HepG2 (cell line): ENCODE measurements around the gene ZNF526. TPM values are rescaled to one million over a fixed set of nuclear protein-coding genes. Genes with fewer than 3 reads are reported as not detected.

ENCODE experiments used
- BRF2 ChIP-seq: sonication (generic); formaldehyde crosslinking; IDR thresholded peaks from 2 replicates; pipeline ENCODE4 v1.8.1; 2022; ENCODE audit warnings: mild to moderate bottlenecking, missing genetic modification reagents
- CAMTA2 ChIP-seq: sonication (generic); formaldehyde crosslinking; IDR thresholded peaks from 2 replicates; pipeline ENCODE4 v1.4.0; 2020; ENCODE audit warnings: mild to moderate bottlenecking, missing genetic modification reagents, borderline replicate concordance
- CCAR2 ChIP-seq: fragments of 200-400 bp; formaldehyde crosslinking; optimal IDR thresholded peaks from 2 replicates; pipeline ENCODE3; 2018; ENCODE audit warnings: low read depth, mild to moderate bottlenecking, low read length, moderate library complexity
- GPN1 ChIP-seq: sonication (generic); formaldehyde crosslinking; IDR thresholded peaks from 2 replicates; pipeline ENCODE4 v1.5.1; 2020; ENCODE audit warnings: missing genetic modification reagents, borderline replicate concordance
- HIC2 ChIP-seq: sonication (generic); formaldehyde crosslinking; IDR thresholded peaks from 2 replicates; pipeline ENCODE4 v1.9.0; 2022; ENCODE audit warnings: low read depth, missing genetic modification reagents
- HMG20A ChIP-seq: IDR thresholded peaks from 2 replicates; pipeline ENCODE4 v1.6.1; 2016; ENCODE audit warnings: borderline replicate concordance
- HNRNPLL ChIP-seq: fragments of 200-400 bp; formaldehyde crosslinking; IDR thresholded peaks from 2 replicates; pipeline ENCODE4 v1.6.1; 2017; ENCODE audit warnings: mild to moderate bottlenecking, low read depth, low read length; ENCODE audit not compliant: poor library complexity, severe bottlenecking
- KDM3A ChIP-seq: IDR thresholded peaks from 2 replicates; pipeline ENCODE4 v1.6.1; 2018; ENCODE audit warnings: low read depth, missing compliant biosample characterization
- KMT2B ChIP-seq: IDR thresholded peaks from 2 replicates; pipeline ENCODE4 v1.6.1; 2016; ENCODE audit warnings: missing genetic modification reagents, missing compliant biosample characterization
- MTERF4 ChIP-seq: sonication (generic); formaldehyde crosslinking; IDR thresholded peaks from 2 replicates; pipeline ENCODE4 v1.8.0; 2023; ENCODE audit warnings: mild to moderate bottlenecking, missing genetic modification reagents
- NFIC ChIP-seq: IDR thresholded peaks from 2 replicates; pipeline ENCODE4 v1.6.1; 2012; ENCODE audit warnings: mild to moderate bottlenecking, low read length, inconsistent platforms
- NFYC ChIP-seq: IDR thresholded peaks from 2 replicates; pipeline ENCODE4 v1.6.1; 2016; ENCODE audit warnings: missing genetic modification reagents, missing compliant biosample characterization
- NR2F1 ChIP-seq, 2 experiments: fragments of 450-650 bp in 1 of 2; formaldehyde crosslinking in 1 of 2; IDR thresholded peaks; 2 replicates each; pipeline versions ENCODE4 v1.5.0 to v1.6.1; 2016 to 2020; ENCODE audit warnings: mild to moderate bottlenecking in 1 of 2, missing compliant biosample characterization in 1 of 2, missing genetic modification reagents in 1 of 2, moderate library complexity in 1 of 2
- POLR2AphosphoS2 ChIP-seq: IDR thresholded peaks from 2 replicates; pipeline ENCODE4 v1.6.1; 2011; ENCODE audit warnings: low read depth, low read length, improper control_type of control experiment
- REXO4 ChIP-seq: sonication (generic); formaldehyde crosslinking; IDR thresholded peaks from 2 replicates; pipeline ENCODE4 v1.8.0; 2022; ENCODE audit warnings: missing genetic modification reagents, mild to moderate bottlenecking, borderline replicate concordance
- SKI ChIP-seq: fragments of 450-650 bp; IDR thresholded peaks from one replicate; pipeline ENCODE4 v1.6.1; 2018; ENCODE audit warnings: mild to moderate bottlenecking; ENCODE audit not compliant: partially characterized antibody
- ZBTB2 ChIP-seq: sonication (generic); formaldehyde crosslinking; IDR thresholded peaks from 2 replicates; pipeline ENCODE4 v1.8.0; 2022; ENCODE audit warnings: low read depth, missing genetic modification reagents
- ZFP36L1 ChIP-seq: sonication (generic); formaldehyde crosslinking; IDR thresholded peaks from 2 replicates; pipeline ENCODE4 v1.8.0; 2022; ENCODE audit warnings: mild to moderate bottlenecking, missing genetic modification reagents, moderate library complexity
- ZNF180 ChIP-seq: sonication (generic); formaldehyde crosslinking; IDR thresholded peaks from 2 replicates; pipeline ENCODE4 v1.4.0; 2020; ENCODE audit warnings: low read depth, missing genetic modification reagents, borderline replicate concordance
- ZNF280D ChIP-seq: sonication (generic); formaldehyde crosslinking; IDR thresholded peaks from 2 replicates; pipeline ENCODE4 v1.5.1; 2020; ENCODE audit warnings: mild to moderate bottlenecking, missing genetic modification reagents
- polyA plus RNA-seq, 8 experiments: library from polyadenylated mRNA; depleted of rRNA in 3 of 8; stranded (reverse) in 7 of 8; unstranded in 1 of 8; fragments of >200 nt; fragmentation: Illumina TruSeq in 4 of 8; extraction: Trizol in 4 of 8; gene quantifications; 2 replicates each; pipeline versions ENCODE4 v1.2.1 to v1.2.3, GENCODE V29; 2011 to 2016; ENCODE audit warnings: low read depth in 4 of 8, missing spikeins in 1 of 8, mixed read lengths in 1 of 8; ENCODE audit not compliant: insufficient read depth in 1 of 8
- total RNA-seq, 5 experiments: library from RNA; depleted of rRNA; stranded (reverse); fragments of >200 nt; fragmentation: Illumina TruSeq; extraction: Trizol; gene quantifications; 2 replicates each; pipeline ENCODE4 v1.2.3, GENCODE V29; 2016; ENCODE audit warnings: low read depth in 1 of 5

Gene ZNF526
- total and polyA plus RNA-seq, 2 of the 13 experiments (the other 11 are each of a cell fraction or from before 2014, with no cell fraction given), result 3.3 to 8.4 TPM

GRCh38 chr19:42217520-42218437, 2.3 kb upstream of the ZNF526 start, which contains the start of gene DEDD2 (continued):
- TF ChIP-seq KMT2B (CRISPR knock-in tag) (no peak), ZFP36L1 (0 out of 2 replicates have a peak, but pooled peaks have one; percentile 48), NR2F1 (CRISPR knock-in tag; IDR thresholded peaks at IDR 0.05) (no peak), NFYC (CRISPR knock-in tag) (no peak), REXO4 (CRISPR knock-in tag) (no peak), ZNF280D (CRISPR knock-in tag) (no peak), BRF2 (CRISPR knock-in tag) (no peak), HNRNPLL (peak; percentile 48), KDM3A (no peak), HMG20A (no peak), NFIC (no peak), POLR2AphosphoS2 (no peak), CCAR2 (no peak), HIC2 (CRISPR knock-in tag) (no peak), MTERF4 (CRISPR knock-in tag) (no peak), GPN1 (CRISPR knock-in tag) (no peak), CAMTA2 (CRISPR knock-in tag) (0 out of 2 replicates have a peak, but pooled peaks have one; percentile 77), SKI (no peak), ZNF180 (no peak), ZBTB2 (CRISPR knock-in tag) (no peak)
